Immature natural killer cell (primary cell): ENCODE measurements around the gene SUPT3H. TPM values are rescaled to one million over a fixed set of nuclear protein-coding genes. Genes with fewer than 3 reads are reported as not detected.
"Not testable (repeated sequence)": the region's sequence is repeated elsewhere in the genome, so short reads cannot be mapped to it uniquely, and the experiment has no call there.

Experiments
- DNase-seq, 3 donors: peaks; one replicate each; pipeline ENCODE4 v3.0.0; 2022; ENCODE audit warnings: mixed read lengths in 1 of 3
- H3K27ac Mint-ChIP-seq, 6 donors: one replicate each; pipeline ENCODE4 v1.8.0; 2020; ENCODE audit warnings: mixed read lengths in 6 of 6, mild to moderate bottlenecking in 5 of 6, inconsistent platforms in 4 of 6, moderate library complexity in 3 of 6
- H3K27me3 Mint-ChIP-seq, 3 donors: one replicate each; pipeline ENCODE4 v1.8.0; 2020 to 2021; ENCODE audit warnings: low read depth in 3 of 3, mild to moderate bottlenecking in 3 of 3, mixed read lengths in 3 of 3, moderate library complexity in 3 of 3, inconsistent platforms in 1 of 3
- H3K36me3 Mint-ChIP-seq, 3 donors: one replicate each; pipeline ENCODE4 v1.8.0; 2020; ENCODE audit warnings: mixed read lengths in 3 of 3, inconsistent platforms in 2 of 3, mild to moderate bottlenecking in 2 of 3
- H3K4me1 Mint-ChIP-seq, 2 donors: one replicate each; pipeline ENCODE4 v1.8.0; 2020; ENCODE audit warnings: inconsistent platforms in 2 of 2, mild to moderate bottlenecking in 2 of 2, mixed read lengths in 2 of 2, moderate library complexity in 1 of 2
- H3K4me3 Mint-ChIP-seq, 5 donors: one replicate each; pipeline ENCODE4 v1.8.0; 2020; ENCODE audit warnings: mild to moderate bottlenecking in 5 of 5, mixed read lengths in 5 of 5, inconsistent platforms in 3 of 5, moderate library complexity in 3 of 5
- H3K9me3 Mint-ChIP-seq, 6 donors: one replicate each; pipeline ENCODE4 v1.8.0; 2020; ENCODE audit warnings: mild to moderate bottlenecking in 6 of 6, mixed read lengths in 6 of 6, inconsistent platforms in 4 of 6, moderate library complexity in 3 of 6
- polyA plus RNA-seq, 3 donors: library from polyadenylated mRNA; unstranded; fragments of 300-500 nt; fragmentation: Illumina TruSeq; gene quantifications; one replicate each; pipeline ENCODE4 v1.2.3, GENCODE V29; 2021

SUPT3H gene
- polyA plus RNA-seq, 3 donors from 2014 or later = 3.4 to 12.5 (median 8.8) TPM

GRCh38 chr6:44921798-44922197 is 455.9 kb downstream of the SUPT3H start:
- Mint-ChIP-seq H3K27me3 (no peaks in the 10 kb centered on the region), H3K27ac (peak overlapping the region in 3 of 6 donors; percentile 9 to 33 (median 25)), H3K9me3 (no peaks in the 10 kb centered on the region), H3K4me3 (no peak overlapping the region), H3K36me3 (peaks cover 0 to 4% (median 0%) of the 10 kb centered on the region in 3 donors), H3K4me1 (peaks cover 15 to 34% of the 10 kb centered on the region in 2 donors)
- no peak for DNase-seq

- H3K4me3 Mint-ChIP-seq = no peak overlapping the region
- peaks cover 0 to 4% (median 0%) of the 10 kb centered on the region in 3 donors for H3K36me3 Mint-ChIP-seq
- no peaks in the 10 kb centered on the region for H3K9me3 Mint-ChIP-seq
- H3K27me3 Mint-ChIP-seq = no peaks in the 10 kb centered on the region
- no peak overlapping the region for H3K27ac Mint-ChIP-seq
- no peak for DNase-seq
- peaks cover 15 to 34% of the 10 kb centered on the region in 2 donors for H3K4me1 Mint-ChIP-seq
Observed at GRCh38 chr6:44920952-44921491, 456.7 kb downstream of the SUPT3H start.

GRCh38 chr6:44918671-44919296 is 458.9 kb downstream of the SUPT3H start:
- Mint-ChIP-seq H3K4me1 (peaks cover 5 to 20% of the 10 kb centered on the region in 2 donors), H3K4me3 (no peak overlapping the region)

GRCh38 chr6:44917430-44917829 is 460.3 kb downstream of the SUPT3H start:
- Mint-ChIP-seq H3K9me3 (no peaks in the 10 kb centered on the region), H3K4me1 (peaks cover 2 to 13% of the 10 kb centered on the region in 2 donors), H3K4me3 (no peak overlapping the region), H3K36me3 (peaks cover 0 to 7% (median 4%) of the 10 kb centered on the region in 3 donors), H3K27ac (no peak overlapping the region), H3K27me3 (no peaks in the 10 kb centered on the region)
- DNase-seq = no peak

More at GRCh38 chr6:44918671-44919296, 458.9 kb downstream of the SUPT3H start:
- no peak overlapping the region for H3K27ac Mint-ChIP-seq
- no peaks in the 10 kb centered on the region for H3K9me3 Mint-ChIP-seq
- no peaks in the 10 kb centered on the region for H3K27me3 Mint-ChIP-seq
- DNase-seq = no peak
- peaks cover 0 to 4% (median 4%) of the 10 kb centered on the region in 3 donors for H3K36me3 Mint-ChIP-seq

GRCh38 chr6:44915111-44915510 is 462.6 kb downstream of the SUPT3H start:
- H3K4me1 Mint-ChIP-seq = no peaks in the 10 kb centered on the region
- no peaks in the 10 kb centered on the region for H3K9me3 Mint-ChIP-seq
- no peak for DNase-seq
- no peak overlapping the region for H3K4me3 Mint-ChIP-seq
- H3K27ac Mint-ChIP-seq = no peak overlapping the region
- H3K27me3 Mint-ChIP-seq = no peaks in the 10 kb centered on the region
- peaks cover 0 to 12% (median 7%) of the 10 kb centered on the region in 3 donors for H3K36me3 Mint-ChIP-seq

- Mint-ChIP-seq H3K4me1 (no peaks in the 10 kb centered on the region), H3K4me3 (no peak overlapping the region), H3K27ac (no peak overlapping the region), H3K9me3 (no peaks in the 10 kb centered on the region), H3K27me3 (no peaks in the 10 kb centered on the region), H3K36me3 (peaks cover 0 to 12% (median 10%) of the 10 kb centered on the region in 3 donors)
- no peak for DNase-seq
Observed at GRCh38 chr6:44914141-44914540, 463.6 kb downstream of the SUPT3H start.

GRCh38 chr6:44906761-44907160 is 471.0 kb downstream of the SUPT3H start:
- H3K9me3 Mint-ChIP-seq = peaks cover 0 to 5% (median 0%) of the 10 kb centered on the region in 6 donors
- no peak overlapping the region for H3K4me3 Mint-ChIP-seq
- no peak for DNase-seq
- H3K4me1 Mint-ChIP-seq = peaks cover 0 to 5% of the 10 kb centered on the region in 2 donors
- H3K36me3 Mint-ChIP-seq = peaks cover 3 to 11% (median 11%) of the 10 kb centered on the region in 3 donors
- H3K27ac Mint-ChIP-seq = no peak overlapping the region
- no peaks in the 10 kb centered on the region for H3K27me3 Mint-ChIP-seq

GRCh38 chr6:44900358-44900757 is 477.4 kb downstream of the SUPT3H start:
- not testable (repeated sequence) for H3K4me3 Mint-ChIP-seq, H3K27me3 Mint-ChIP-seq, H3K27ac Mint-ChIP-seq, DNase-seq, H3K9me3 Mint-ChIP-seq
- peaks cover 7 to 16% of the 10 kb centered on the region in 2 donors for H3K4me1 Mint-ChIP-seq
- H3K36me3 Mint-ChIP-seq = peaks cover 0 to 13% (median 13%) of the 10 kb centered on the region in 3 donors

- H3K4me3 Mint-ChIP-seq = no peak overlapping the region
- peaks cover 4 to 16% of the 10 kb centered on the region in 2 donors for H3K4me1 Mint-ChIP-seq
- H3K9me3 Mint-ChIP-seq = peaks cover 0 to 2% (median 0%) of the 10 kb centered on the region in 6 donors
- H3K36me3 Mint-ChIP-seq = peaks cover 0 to 9% (median 8%) of the 10 kb centered on the region in 3 donors
- H3K27ac Mint-ChIP-seq = no peak overlapping the region
- DNase-seq = no peak
- no peaks in the 10 kb centered on the region for H3K27me3 Mint-ChIP-seq
Observed at GRCh38 chr6:44898296-44898930, 479.3 kb downstream of the SUPT3H start.

GRCh38 chr6:44897316-44897715 is 480.4 kb downstream of the SUPT3H start:
- Mint-ChIP-seq H3K4me1 (peaks cover 3 to 16% of the 10 kb centered on the region in 2 donors), H3K27ac (no peak overlapping the region), H3K9me3 (peaks cover 0 to 2% (median 0%) of the 10 kb centered on the region in 6 donors), H3K27me3 (no peaks in the 10 kb centered on the region), H3K4me3 (no peak overlapping the region), H3K36me3 (peaks cover 0 to 9% (median 8%) of the 10 kb centered on the region in 3 donors)
- no peak for DNase-seq

- Mint-ChIP-seq H3K36me3 (peaks cover 0 to 9% (median 5%) of the 10 kb centered on the region in 3 donors), H3K4me1 (peaks cover 3 to 16% of the 10 kb centered on the region in 2 donors), H3K27me3 (no peaks in the 10 kb centered on the region), H3K9me3 (peaks cover 0 to 2% (median 0%) of the 10 kb centered on the region in 6 donors), H3K27ac (no peak overlapping the region), H3K4me3 (no peak overlapping the region)
- no peak for DNase-seq
Observed at GRCh38 chr6:44896701-44897100, 481.0 kb downstream of the SUPT3H start.

GRCh38 chr6:44892579-44892978 is 485.2 kb downstream of the SUPT3H start:
- Mint-ChIP-seq H3K4me3 (no peak overlapping the region), H3K9me3 (peaks cover 0 to 2% (median 0%) of the 10 kb centered on the region in 6 donors), H3K4me1 (peaks cover 0 to 2% of the 10 kb centered on the region in 2 donors), H3K36me3 (peaks cover 0 to under 1% (median 0%) of the 10 kb centered on the region in 3 donors), H3K27ac (no peak overlapping the region), H3K27me3 (no peaks in the 10 kb centered on the region)
- no peak for DNase-seq

GRCh38 chr6:44879071-44879470 is 498.7 kb downstream of the SUPT3H start:
- not testable (repeated sequence) for DNase-seq, H3K4me3 Mint-ChIP-seq, H3K27ac Mint-ChIP-seq, H3K4me1 Mint-ChIP-seq, H3K27me3 Mint-ChIP-seq
- Mint-ChIP-seq H3K9me3 (peaks cover 0 to 38% (median 14%) of the 10 kb centered on the region in 6 donors), H3K36me3 (peaks cover 29 to 42% (median 35%) of the 10 kb centered on the region in 3 donors)

- H3K27ac Mint-ChIP-seq, DNase-seq, H3K4me3 Mint-ChIP-seq, H3K4me1 Mint-ChIP-seq, H3K27me3 Mint-ChIP-seq: not testable (repeated sequence)
- Mint-ChIP-seq H3K9me3 (peaks cover 0 to 18% (median 4%) of the 10 kb centered on the region in 6 donors), H3K36me3 (peaks cover 15 to 23% (median 19%) of the 10 kb centered on the region in 3 donors)
Observed at GRCh38 chr6:44876638-44877037, 501.1 kb downstream of the SUPT3H start.
